Transverse colon (tissue), 4 donors: ENCODE measurements around the gene GLB1L2. TPM values are rescaled to one million over a fixed set of nuclear protein-coding genes. Genes with fewer than 3 reads are reported as not detected.

Experiments used
- DNase-seq: peaks from one replicate; pipeline ENCODE4 v3.0.0-alpha.2; 2019
- H3K27ac ChIP-seq, 4 donors: fragments of 200-600 bp; sonication (generic); 2 replicates each; pipeline ENCODE4 v1.5.1; 2016 to 2018; ENCODE audit warnings: inconsistent platforms in 4 of 4
- H3K27me3 ChIP-seq: fragments of 200-600 bp; sonication (generic); 2 replicates; pipeline ENCODE4 v1.5.1; 2017; ENCODE audit warnings: inconsistent platforms
- H3K36me3 ChIP-seq, 4 donors: fragments of 200-600 bp; sonication (generic); 2 replicates each; pipeline ENCODE4 v1.5.1; 2017 to 2019; ENCODE audit warnings: inconsistent platforms in 4 of 4
- H3K4me1 ChIP-seq, 4 donors: fragments of 200-600 bp; sonication (generic); 2 replicates each; pipeline ENCODE4 v1.5.1; 2017 to 2020; ENCODE audit warnings: inconsistent platforms in 4 of 4
- H3K4me3 ChIP-seq, 4 donors: fragments of 200-600 bp; sonication (generic); 1 replicate in 1 of 4; 2 replicates in 3 of 4; pipeline versions ENCODE4 v1.5.1 to v1.6.1; 2017 to 2019; ENCODE audit warnings: inconsistent platforms in 4 of 4
- H3K9me3 ChIP-seq, 2 donors: fragments of 200-600 bp; sonication (generic); 2 replicates each; pipeline ENCODE4 v1.5.1; 2017 to 2019; ENCODE audit warnings: inconsistent platforms in 2 of 2
- EP300 ChIP-seq: sonication (generic); formaldehyde crosslinking; IDR thresholded peaks from one replicate; pipeline ENCODE4 v1.6.1; 2017; ENCODE audit warnings: antibody characterized with exemption, low read depth
- POLR2A ChIP-seq: fragments of 450-650 bp; IDR thresholded peaks from one replicate; pipeline ENCODE4 v1.6.1; 2016; ENCODE audit warnings: antibody characterized with exemption, mild to moderate bottlenecking, moderate library complexity
- POLR2AphosphoS5 ChIP-seq, 3 donors: sonication (generic); formaldehyde crosslinking; IDR thresholded peaks; one replicate each; pipeline ENCODE4 v1.6.1; 2016; ENCODE audit warnings: antibody characterized with exemption in 3 of 3
- WGBS, 2 donors: methylation state at CpG; one replicate each; pipeline ENCODE4 v1.1.5; 2018; ENCODE audit warnings: low coverage in 1 of 2; 5-methylcytosine and 5-hydroxymethylcytosine counted together
- in situ Hi-C, 4 donors: fragments of 200-750 bp; cut with MboI; loops; one replicate each; pipeline versions ENCODE4 v1.15.0 to v1.15.1; 2017; ENCODE audit warnings: low sequenced_read_pairs in 3 of 4, low pct_ligation_motif_present in 1 of 4, low pct_unique_long_range_greater_than_20kb in 1 of 4
- intact Hi-C: fragments of 100-400 bp; cut with DNase I; formaldehyde crosslinking; loops from one replicate; pipeline ENCODE4 v1.15.1; 2023; ENCODE audit warnings: low total_unique reads
- total RNA-seq, 4 donors: library from RNA; depleted of rRNA; stranded (reverse); fragments of >200 nt; gene quantifications; one replicate each; pipeline ENCODE4 v1.1.0, GENCODE V29; 2016
- TF ChIP-seq, protein P1 (sequence below), 5 experiments: fragments of 200-600 bp in 3 of 5; fragments of 450-650 bp in 2 of 5; sonication (generic) in 3 of 5; IDR thresholded peaks; 1 replicate in 2 of 5; 2 replicates in 3 of 5; pipeline ENCODE4 v1.5.1; 2016 to 2017; ENCODE audit warnings: antibody characterized with exemption in 5 of 5, inconsistent platforms in 3 of 5, mild to moderate bottlenecking in 2 of 5, moderate library complexity in 1 of 5

The GLB1L2 gene
- total RNA-seq, 4 donors from 2014 or later: 26.2 to 39.5 (median 35.3) TPM

DNA sequence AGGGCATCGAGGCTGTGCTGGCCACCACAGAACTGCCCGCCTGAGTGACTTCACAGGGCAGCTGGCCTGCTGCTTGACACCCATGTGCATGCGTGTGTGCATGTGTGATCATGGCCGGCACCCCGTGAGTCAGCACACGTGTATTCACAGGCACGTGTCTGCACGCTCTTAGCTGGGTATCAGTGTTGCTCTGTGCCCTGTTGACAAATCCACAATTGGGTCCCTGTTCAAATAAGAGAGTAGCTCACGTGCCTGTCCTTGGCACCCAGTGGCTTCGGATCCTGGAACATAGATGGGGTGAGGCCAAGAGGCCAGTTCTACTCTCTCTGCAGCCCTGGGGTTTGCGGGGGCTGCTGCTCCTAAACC, 66.3 kb downstream of the GLB1L2 start:
- DNase-seq: no peak
- H3K27me3 ChIP-seq: peaks cover 18% of the 10 kb centered on the region
- no peak overlapping the region for H3K27ac ChIP-seq
- H3K4me1 ChIP-seq: no peaks in the 10 kb centered on the region
- in situ Hi-C loops (no loop called here), intact Hi-C loops (no loop called here)
- 77% methylated on average over 11 of the region's 11 CpGs; no CpG with 5 or more reads in 1 of the 2 donors for WGBS, 2 donors
- H3K9me3 ChIP-seq: no peaks in the 10 kb centered on the region
- no peak for TF ChIP-seq POLR2AphosphoS5 (IDR thresholded peaks at IDR 0.05)
- TF ChIP-seq POLR2A: no peak
- TF ChIP-seq, protein P1, sequence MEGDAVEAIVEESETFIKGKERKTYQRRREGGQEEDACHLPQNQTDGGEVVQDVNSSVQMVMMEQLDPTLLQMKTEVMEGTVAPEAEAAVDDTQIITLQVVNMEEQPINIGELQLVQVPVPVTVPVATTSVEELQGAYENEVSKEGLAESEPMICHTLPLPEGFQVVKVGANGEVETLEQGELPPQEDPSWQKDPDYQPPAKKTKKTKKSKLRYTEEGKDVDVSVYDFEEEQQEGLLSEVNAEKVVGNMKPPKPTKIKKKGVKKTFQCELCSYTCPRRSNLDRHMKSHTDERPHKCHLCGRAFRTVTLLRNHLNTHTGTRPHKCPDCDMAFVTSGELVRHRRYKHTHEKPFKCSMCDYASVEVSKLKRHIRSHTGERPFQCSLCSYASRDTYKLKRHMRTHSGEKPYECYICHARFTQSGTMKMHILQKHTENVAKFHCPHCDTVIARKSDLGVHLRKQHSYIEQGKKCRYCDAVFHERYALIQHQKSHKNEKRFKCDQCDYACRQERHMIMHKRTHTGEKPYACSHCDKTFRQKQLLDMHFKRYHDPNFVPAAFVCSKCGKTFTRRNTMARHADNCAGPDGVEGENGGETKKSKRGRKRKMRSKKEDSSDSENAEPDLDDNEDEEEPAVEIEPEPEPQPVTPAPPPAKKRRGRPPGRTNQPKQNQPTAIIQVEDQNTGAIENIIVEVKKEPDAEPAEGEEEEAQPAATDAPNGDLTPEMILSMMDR (IDR thresholded peaks at IDR 0.05): no peak
- no peak for TF ChIP-seq EP300
- H3K36me3 ChIP-seq: no peaks in the 10 kb centered on the region
- H3K4me3 ChIP-seq: no peak overlapping the region

GRCh38 chr11:134398644-134399292, 67.0 kb downstream of the GLB1L2 start:
- Histone ChIP-seq H3K4me1 (no peaks in the 10 kb centered on the region), H3K4me3 (no peak overlapping the region), H3K36me3 (no peaks in the 10 kb centered on the region), H3K9me3 (no peaks in the 10 kb centered on the region), H3K27me3 (peaks cover 18% of the 10 kb centered on the region), H3K27ac (no peak overlapping the region)
- intact Hi-C loops: no loop called here
- in situ Hi-C loops: no loop called here
- WGBS, 2 donors: 66% methylated on average over 13 of the region's 13 CpGs; no CpG with 5 or more reads in 1 of the 2 donors
- DNase-seq: no peak
- TF ChIP-seq EP300 (no peak), POLR2A (no peak), POLR2AphosphoS5 (IDR thresholded peaks at IDR 0.05) (no peak)
- TF ChIP-seq, protein P1 (IDR thresholded peaks at IDR 0.05): no peak

- no peak overlapping the region for H3K27ac ChIP-seq
- H3K4me3 ChIP-seq: no peak overlapping the region
- H3K36me3 ChIP-seq: no peaks in the 10 kb centered on the region
- no peaks in the 10 kb centered on the region for H3K9me3 ChIP-seq
- WGBS, 2 donors: 85% methylated on average over 8 of the region's 8 CpGs; no CpG with 5 or more reads in 1 of the 2 donors
- no peak for DNase-seq
- intact Hi-C loops (no loop called here), in situ Hi-C loops (no loop called here)
- H3K27me3 ChIP-seq: peaks cover 20% of the 10 kb centered on the region
- no peaks in the 10 kb centered on the region for H3K4me1 ChIP-seq
- TF ChIP-seq POLR2AphosphoS5 (IDR thresholded peaks at IDR 0.05): no peak
- TF ChIP-seq, protein P1 (IDR thresholded peaks at IDR 0.05): no peak
- TF ChIP-seq POLR2A: no peak
- no peak for TF ChIP-seq EP300
Observed at GRCh38 chr11:134399293-134399654, 67.5 kb downstream of the GLB1L2 start.

- in situ Hi-C loops: no loop called here
- DNase-seq: no peak
- Histone ChIP-seq H3K9me3 (no peaks in the 10 kb centered on the region), H3K27ac (no peak overlapping the region), H3K4me3 (no peak overlapping the region), H3K4me1 (no peaks in the 10 kb centered on the region), H3K27me3 (peaks cover 27% of the 10 kb centered on the region), H3K36me3 (no peaks in the 10 kb centered on the region)
- TF ChIP-seq, protein P1 (IDR thresholded peaks at IDR 0.05): no peak
- TF ChIP-seq POLR2A (no peak), POLR2AphosphoS5 (IDR thresholded peaks at IDR 0.05) (no peak), EP300 (no peak)
- intact Hi-C loops: no loop called here
- WGBS, 2 donors: 50 to 85% methylated on average over 2 to 7 of the region's 7 CpGs
Observed at GRCh38 chr11:134399996-134400395, 68.2 kb downstream of the GLB1L2 start.
